Mucosa of descending colon (tissue), 3 donors: ENCODE data around the gene PRTFDC1. TPM values are rescaled to one million over a fixed set of nuclear protein-coding genes. Genes with fewer than 3 reads are reported as not detected.

Source experiments
- ATAC-seq: fragments of 200-7000 bp; cut with Tn5 transposase; one replicate; pipeline ENCODE4 v1.9.1; 2020; ENCODE audit warnings: mild to moderate bottlenecking, moderate library complexity
- DNase-seq, 3 donors: peaks; one replicate each; pipeline ENCODE4 v3.0.0-alpha.2; 2020
- H3K36me3 ChIP-seq: fragments of 200-600 bp; one replicate; pipeline ENCODE4 v1.8.0; 2021; ENCODE audit warnings: low read depth, mild to moderate bottlenecking
- H3K4me1 ChIP-seq: fragments of 200-600 bp; one replicate; pipeline ENCODE4 v1.8.0; 2021; ENCODE audit warnings: low read depth, mild to moderate bottlenecking
- H3K4me3 ChIP-seq: fragments of 200-600 bp; one replicate; pipeline ENCODE4 v1.8.0; 2021; ENCODE audit warnings: mild to moderate bottlenecking
- H3K9me3 ChIP-seq: fragments of 200-600 bp; one replicate; pipeline ENCODE4 v1.8.0; 2021; ENCODE audit warnings: mild to moderate bottlenecking
- intact Hi-C, 2 donors: fragments of 100-400 bp; cut with DNase I in 1 of 2; cut with micrococcal nuclease in 1 of 2; formaldehyde crosslinking; loops; one replicate each; pipeline versions ENCODE4 v1.11.0 to v1.11.1; 2022; cut with DNase I, micrococcal nuclease
- long read RNA-seq, 2 donors: library from polyadenylated mRNA; unstranded; transcript quantifications; one replicate each; pipeline ENCODE4 v2.0.0, GENCODE V29; 2019 to 2021
- total RNA-seq, 3 donors: library from RNA; stranded (reverse); fragmentation: NEBNext Ultra II Directional in 2 of 3; extraction: Animal tissue kit (Norgen Biotek cat#: 25700) in 2 of 3; gene quantifications; one replicate each; pipeline versions ENCODE4 v1.2.1 to v1.2.4, GENCODE V29; 2021 to 2023
- TF ChIP-seq, protein P1 (sequence below): fragments of 200-600 bp; IDR thresholded peaks from one replicate; pipeline ENCODE4 v1.8.0; 2022; ENCODE audit warnings: antibody characterized with exemption, mild to moderate bottlenecking
- donor health status: DM: no; HTN: no; CAD: no; lungs with moderate emphysema.
- donor health status: DM: no; HTN: no; CAD: no.
- donor health status: DM: no; HTN: yes; CAD: no.

The PRTFDC1 gene, protein sequence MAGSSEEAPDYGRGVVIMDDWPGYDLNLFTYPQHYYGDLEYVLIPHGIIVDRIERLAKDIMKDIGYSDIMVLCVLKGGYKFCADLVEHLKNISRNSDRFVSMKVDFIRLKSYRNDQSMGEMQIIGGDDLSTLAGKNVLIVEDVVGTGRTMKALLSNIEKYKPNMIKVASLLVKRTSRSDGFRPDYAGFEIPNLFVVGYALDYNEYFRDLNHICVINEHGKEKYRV
- total RNA-seq, result 10 to 100 TPM in 1 of 3 donors, 1 to 10 TPM in 2; 6.1 to 11.9 (median 6.9) TPM
- long read RNA-seq, donor 1, partial matches to known transcripts, result 0 of 1 reads
- long read RNA-seq, donor 1, other reads (novel, unspliced or antisense), result 0 of 1 reads
- long read RNA-seq, donor 2, result 0 reads

DNA sequence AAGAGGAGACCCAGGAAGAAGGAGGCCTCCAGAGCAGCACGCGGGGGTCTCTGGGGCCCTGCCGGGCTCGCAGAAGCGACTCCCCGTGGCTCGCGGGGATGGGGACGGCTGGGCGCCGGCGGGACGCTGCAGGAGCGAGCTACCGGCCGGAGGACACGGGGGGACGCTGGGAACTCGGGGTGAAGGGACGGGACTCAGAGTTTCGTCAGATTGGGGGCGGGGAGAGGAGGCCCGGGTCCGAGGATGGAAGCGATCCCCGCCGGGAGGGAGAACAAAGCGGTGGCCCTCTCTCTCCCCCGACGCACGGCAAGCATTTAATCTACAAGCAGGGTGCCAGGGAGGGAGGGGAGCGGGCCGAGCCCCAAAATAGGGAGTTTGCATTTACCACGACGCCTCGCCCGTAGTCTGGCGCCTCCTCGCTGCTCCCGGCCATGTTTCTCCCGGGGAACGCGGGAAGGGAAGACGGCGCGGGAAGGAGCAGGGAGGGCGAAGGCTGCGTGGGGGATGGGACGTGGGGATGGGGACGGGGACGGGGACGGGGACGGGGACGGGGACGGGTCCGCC lies at the start of gene PRTFDC1:
TSS of gene PRTFDC1 (minus strand) at position 464 of the 564 bp plus-strand sequence. CDS start at position 433, 31 bp downstream.
- Histone ChIP-seq H3K4me1 (no peaks in the 10 kb centered on the region), H3K4me3 (peak within 1 kb of the TSS; percentile 23), H3K36me3 (no peaks in the 10 kb centered on the region), H3K9me3 (no peaks in the 10 kb centered on the region)
- peak; percentile 67 to 77 (median 67) for DNase-seq
- intact Hi-C loops, result loop anchor here in 1 of 2 donors (5.0 kb wide), 1 partner anchor 230 kb away; the partner anchor contains the start of gene ARHGAP21
- TF ChIP-seq, protein P1, sequence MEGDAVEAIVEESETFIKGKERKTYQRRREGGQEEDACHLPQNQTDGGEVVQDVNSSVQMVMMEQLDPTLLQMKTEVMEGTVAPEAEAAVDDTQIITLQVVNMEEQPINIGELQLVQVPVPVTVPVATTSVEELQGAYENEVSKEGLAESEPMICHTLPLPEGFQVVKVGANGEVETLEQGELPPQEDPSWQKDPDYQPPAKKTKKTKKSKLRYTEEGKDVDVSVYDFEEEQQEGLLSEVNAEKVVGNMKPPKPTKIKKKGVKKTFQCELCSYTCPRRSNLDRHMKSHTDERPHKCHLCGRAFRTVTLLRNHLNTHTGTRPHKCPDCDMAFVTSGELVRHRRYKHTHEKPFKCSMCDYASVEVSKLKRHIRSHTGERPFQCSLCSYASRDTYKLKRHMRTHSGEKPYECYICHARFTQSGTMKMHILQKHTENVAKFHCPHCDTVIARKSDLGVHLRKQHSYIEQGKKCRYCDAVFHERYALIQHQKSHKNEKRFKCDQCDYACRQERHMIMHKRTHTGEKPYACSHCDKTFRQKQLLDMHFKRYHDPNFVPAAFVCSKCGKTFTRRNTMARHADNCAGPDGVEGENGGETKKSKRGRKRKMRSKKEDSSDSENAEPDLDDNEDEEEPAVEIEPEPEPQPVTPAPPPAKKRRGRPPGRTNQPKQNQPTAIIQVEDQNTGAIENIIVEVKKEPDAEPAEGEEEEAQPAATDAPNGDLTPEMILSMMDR, result no peak
- ATAC-seq, result peak; percentile 74

DNA sequence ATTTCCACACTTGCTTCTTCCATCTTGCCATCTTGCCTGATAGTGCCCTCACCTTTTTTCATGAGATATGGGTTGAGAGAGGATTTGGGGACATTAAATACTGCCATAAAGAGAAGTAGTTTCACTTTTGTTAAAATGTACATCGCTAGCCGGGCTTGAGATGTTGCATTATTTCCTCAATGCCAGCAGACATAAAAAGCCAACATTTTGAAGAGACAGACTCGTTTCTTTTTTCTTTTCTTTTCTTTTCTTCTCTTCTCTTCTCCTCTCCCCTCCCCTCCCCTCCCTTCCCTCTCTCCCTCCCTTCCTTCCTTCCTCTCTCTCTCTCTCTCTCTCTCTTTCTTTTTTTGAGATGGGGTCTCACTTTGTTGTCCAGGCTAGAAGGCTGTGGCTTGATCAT lies 45.6 kb upstream of the PRTFDC1 start:
- Histone ChIP-seq H3K4me1 (no peaks in the 10 kb centered on the region), H3K36me3 (no peaks in the 10 kb centered on the region), H3K9me3 (no peaks in the 10 kb centered on the region), H3K4me3 (no peak overlapping the region)
- intact Hi-C loops, result no loop called here
- TF ChIP-seq, protein P1, result no peak
- no peak for ATAC-seq
- DNase-seq, result no peak

DNA sequence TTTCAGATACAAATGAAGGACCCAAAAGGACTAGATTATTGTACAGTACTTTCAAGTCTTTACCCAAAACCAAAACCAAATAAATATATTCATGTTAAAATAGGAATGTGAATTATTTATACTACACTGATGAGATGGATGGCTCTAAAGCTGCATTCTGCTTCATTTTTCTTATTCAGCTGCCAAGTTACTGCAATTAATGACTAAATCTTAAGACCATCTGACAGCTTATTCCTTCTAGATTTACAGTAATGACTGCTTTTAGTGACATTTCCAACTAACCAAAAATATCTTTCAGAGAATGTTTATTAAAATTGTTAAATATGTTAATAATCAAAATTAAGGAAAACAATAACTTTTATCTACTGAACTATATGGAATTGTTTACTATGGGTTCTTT lies 42.7 kb upstream of the PRTFDC1 start:
- no peaks in the 10 kb centered on the region for H3K9me3 ChIP-seq
- no peaks in the 10 kb centered on the region for H3K36me3 ChIP-seq
- H3K4me1 ChIP-seq, result no peaks in the 10 kb centered on the region
- DNase-seq, result no peak
- H3K4me3 ChIP-seq, result no peak overlapping the region
- no peak for ATAC-seq
- intact Hi-C loops, result no loop called here
- TF ChIP-seq, protein P1, result no peak

DNA sequence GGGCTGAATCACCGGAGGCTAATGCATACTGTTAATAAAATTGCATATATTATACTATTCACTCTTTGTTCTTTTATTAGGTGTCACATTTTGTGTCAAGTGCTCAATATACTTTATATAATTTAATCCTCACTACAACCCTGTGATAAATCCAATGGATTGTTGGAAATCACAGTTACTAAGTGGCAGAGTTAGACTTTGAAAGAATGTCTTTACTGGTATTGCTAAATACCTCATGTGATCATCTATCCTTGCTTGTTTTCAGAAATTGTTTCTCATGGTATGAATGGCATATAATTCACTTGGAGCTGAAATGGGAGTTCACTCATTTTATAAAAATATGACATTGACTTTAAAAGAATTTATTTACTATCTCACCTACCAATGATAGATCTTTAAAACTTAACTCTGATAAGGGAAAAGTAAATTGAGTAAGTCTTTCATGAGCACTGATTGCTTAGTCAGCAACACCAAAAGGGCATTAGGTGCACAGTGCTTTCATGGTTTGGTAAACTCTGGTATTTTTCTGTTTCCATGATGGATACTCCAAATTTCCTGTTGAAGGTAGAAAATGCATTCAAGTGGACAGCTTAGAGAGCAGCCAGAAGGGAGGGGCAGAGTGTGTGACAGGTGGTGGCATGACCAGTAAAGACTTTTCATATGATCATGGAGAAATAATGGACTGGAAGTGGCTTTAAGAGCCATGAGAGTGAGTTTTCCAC lies 41.0 kb upstream of the PRTFDC1 start:
- intact Hi-C loops, result no loop called here
- DNase-seq (no peak), ATAC-seq (no peak)
- H3K9me3 ChIP-seq, result no peaks in the 10 kb centered on the region
- no peaks in the 10 kb centered on the region for H3K4me1 ChIP-seq
- no peaks in the 10 kb centered on the region for H3K36me3 ChIP-seq
- TF ChIP-seq, protein P1, result no peak
- H3K4me3 ChIP-seq, result no peak overlapping the region

DNA sequence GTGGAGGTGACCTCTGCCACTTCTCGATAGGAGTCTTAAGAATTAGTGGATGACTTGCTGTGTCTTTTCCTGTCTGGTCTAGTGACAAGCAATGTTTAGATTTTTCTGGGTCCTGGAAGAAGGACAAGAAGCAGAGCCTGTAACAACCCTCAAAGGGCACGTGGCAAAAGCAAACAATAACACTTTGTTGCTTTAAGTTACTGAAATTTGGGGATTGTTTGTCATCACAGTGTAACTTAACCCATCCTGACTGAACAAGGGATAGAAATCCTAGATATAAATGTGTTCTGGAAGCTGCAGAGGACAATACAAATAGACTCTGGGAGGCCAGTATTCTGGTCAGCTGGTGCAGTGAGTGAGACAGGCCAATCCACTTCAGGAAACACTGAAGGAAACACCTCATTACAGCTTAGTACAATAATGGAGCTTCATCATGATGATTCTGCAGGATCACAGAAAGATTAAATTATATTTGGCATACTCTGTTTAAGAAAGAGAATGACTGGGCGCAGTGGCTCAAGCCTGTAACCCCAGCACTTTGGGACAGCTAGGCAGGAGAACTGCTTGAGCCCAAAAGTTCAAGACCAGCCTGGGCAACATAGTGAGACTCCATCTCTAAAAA lies 40.2 kb upstream of the PRTFDC1 start:
- no peak overlapping the region for H3K4me3 ChIP-seq
- no peaks in the 10 kb centered on the region for H3K4me1 ChIP-seq
- no peaks in the 10 kb centered on the region for H3K9me3 ChIP-seq
- ATAC-seq (no peak), DNase-seq (no peak)
- no peaks in the 10 kb centered on the region for H3K36me3 ChIP-seq
- intact Hi-C loops, result no loop called here
- TF ChIP-seq, protein P1, result no peak
